Panc1 (cell line): ENCODE results near the gene SCCPDH.

Experiments used
- POLR2AphosphoS5 ChIP-seq: IDR thresholded peaks from 2 replicates; pipeline ENCODE4 v1.6.1; 2012; ENCODE audit warnings: mild to moderate bottlenecking, low read depth, low read length, moderate library complexity
- SIN3A ChIP-seq: IDR thresholded peaks from 2 replicates; pipeline ENCODE4 v1.6.1; 2012; ENCODE audit warnings: low read depth, mild to moderate bottlenecking, low read length, moderate library complexity, borderline replicate concordance; ENCODE audit not compliant: insufficient read depth
- TCF7L2 ChIP-seq: IDR thresholded peaks from 2 replicates; pipeline ENCODE4 v1.6.1; 2011; ENCODE audit warnings: mild to moderate bottlenecking, low read depth, low read length, inconsistent platforms
- TF ChIP-seq, protein P1 (sequence below), 2 experiments: IDR thresholded peaks; 2 replicates each; pipeline ENCODE4 v1.6.1; 2011 to 2012; ENCODE audit warnings: low read depth in 2 of 2, control low read depth in 1 of 2, low read length in 1 of 2, mild to moderate bottlenecking in 1 of 2, moderate library complexity in 1 of 2; ENCODE audit not compliant: insufficient read depth in 1 of 2
- TF ChIP-seq, protein P2 (sequence below): fragments of 450-650 bp; IDR thresholded peaks from 2 replicates; pipeline ENCODE4 v1.5.1; 2017; ENCODE audit warnings: mild to moderate bottlenecking

DNA sequence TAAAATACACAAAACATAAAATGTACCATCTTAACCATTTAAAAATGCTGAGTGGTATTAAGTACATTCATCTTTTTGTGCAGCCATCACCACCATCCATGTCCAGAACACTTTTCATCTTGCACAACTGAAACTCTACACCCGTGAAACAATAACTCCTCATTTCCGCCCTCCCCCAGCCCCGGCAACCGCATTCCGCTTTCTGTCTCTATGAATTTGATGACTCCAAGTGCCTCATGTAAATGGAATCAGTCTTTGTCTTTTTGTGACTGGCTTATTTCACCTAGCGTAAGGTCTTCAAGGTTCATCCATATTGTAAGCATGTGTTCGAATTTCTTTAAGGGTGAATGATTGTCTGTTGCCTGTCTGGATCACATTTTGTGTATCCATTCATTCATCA, 37.2 kb downstream of the SCCPDH start:
- no peak for TF ChIP-seq TCF7L2
- TF ChIP-seq, protein P1, sequence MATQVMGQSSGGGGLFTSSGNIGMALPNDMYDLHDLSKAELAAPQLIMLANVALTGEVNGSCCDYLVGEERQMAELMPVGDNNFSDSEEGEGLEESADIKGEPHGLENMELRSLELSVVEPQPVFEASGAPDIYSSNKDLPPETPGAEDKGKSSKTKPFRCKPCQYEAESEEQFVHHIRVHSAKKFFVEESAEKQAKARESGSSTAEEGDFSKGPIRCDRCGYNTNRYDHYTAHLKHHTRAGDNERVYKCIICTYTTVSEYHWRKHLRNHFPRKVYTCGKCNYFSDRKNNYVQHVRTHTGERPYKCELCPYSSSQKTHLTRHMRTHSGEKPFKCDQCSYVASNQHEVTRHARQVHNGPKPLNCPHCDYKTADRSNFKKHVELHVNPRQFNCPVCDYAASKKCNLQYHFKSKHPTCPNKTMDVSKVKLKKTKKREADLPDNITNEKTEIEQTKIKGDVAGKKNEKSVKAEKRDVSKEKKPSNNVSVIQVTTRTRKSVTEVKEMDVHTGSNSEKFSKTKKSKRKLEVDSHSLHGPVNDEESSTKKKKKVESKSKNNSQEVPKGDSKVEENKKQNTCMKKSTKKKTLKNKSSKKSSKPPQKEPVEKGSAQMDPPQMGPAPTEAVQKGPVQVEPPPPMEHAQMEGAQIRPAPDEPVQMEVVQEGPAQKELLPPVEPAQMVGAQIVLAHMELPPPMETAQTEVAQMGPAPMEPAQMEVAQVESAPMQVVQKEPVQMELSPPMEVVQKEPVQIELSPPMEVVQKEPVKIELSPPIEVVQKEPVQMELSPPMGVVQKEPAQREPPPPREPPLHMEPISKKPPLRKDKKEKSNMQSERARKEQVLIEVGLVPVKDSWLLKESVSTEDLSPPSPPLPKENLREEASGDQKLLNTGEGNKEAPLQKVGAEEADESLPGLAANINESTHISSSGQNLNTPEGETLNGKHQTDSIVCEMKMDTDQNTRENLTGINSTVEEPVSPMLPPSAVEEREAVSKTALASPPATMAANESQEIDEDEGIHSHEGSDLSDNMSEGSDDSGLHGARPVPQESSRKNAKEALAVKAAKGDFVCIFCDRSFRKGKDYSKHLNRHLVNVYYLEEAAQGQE (IDR thresholded peaks at IDR 0.05; ENCODE audit: insufficient read depth in 1 of 2, low read depth in 2 of 2, low read length in 1 of 2), result no peak
- TF ChIP-seq, protein P2, sequence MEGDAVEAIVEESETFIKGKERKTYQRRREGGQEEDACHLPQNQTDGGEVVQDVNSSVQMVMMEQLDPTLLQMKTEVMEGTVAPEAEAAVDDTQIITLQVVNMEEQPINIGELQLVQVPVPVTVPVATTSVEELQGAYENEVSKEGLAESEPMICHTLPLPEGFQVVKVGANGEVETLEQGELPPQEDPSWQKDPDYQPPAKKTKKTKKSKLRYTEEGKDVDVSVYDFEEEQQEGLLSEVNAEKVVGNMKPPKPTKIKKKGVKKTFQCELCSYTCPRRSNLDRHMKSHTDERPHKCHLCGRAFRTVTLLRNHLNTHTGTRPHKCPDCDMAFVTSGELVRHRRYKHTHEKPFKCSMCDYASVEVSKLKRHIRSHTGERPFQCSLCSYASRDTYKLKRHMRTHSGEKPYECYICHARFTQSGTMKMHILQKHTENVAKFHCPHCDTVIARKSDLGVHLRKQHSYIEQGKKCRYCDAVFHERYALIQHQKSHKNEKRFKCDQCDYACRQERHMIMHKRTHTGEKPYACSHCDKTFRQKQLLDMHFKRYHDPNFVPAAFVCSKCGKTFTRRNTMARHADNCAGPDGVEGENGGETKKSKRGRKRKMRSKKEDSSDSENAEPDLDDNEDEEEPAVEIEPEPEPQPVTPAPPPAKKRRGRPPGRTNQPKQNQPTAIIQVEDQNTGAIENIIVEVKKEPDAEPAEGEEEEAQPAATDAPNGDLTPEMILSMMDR, result no peak
- no peak for TF ChIP-seq POLR2AphosphoS5
- TF ChIP-seq SIN3A, result no peak
